Stimulated activated memory B cell treated with anti-CD40 and anti-IgM and Interleukin-4, amounts not matched to agents 10 μg/mL and 1 μg/mL and 100 μg/mL, for 72 hours (primary cell): ENCODE data around the gene PTPN13.
"Not testable (repeated sequence)": the region's sequence is repeated elsewhere in the genome, so short reads cannot be mapped to it uniquely, and the experiment has no call there.

Experiments
- ATAC-seq: fragments of 150-1000 bp; cut with Tn5 transposase; 2 replicates; pipeline ENCODE4 v1.10.0; 2021
- H3K27ac Mint-ChIP-seq: one replicate; pipeline ENCODE4 v1.8.0; 2022; ENCODE audit warnings: mild to moderate bottlenecking, mixed read lengths
- H3K27me3 Mint-ChIP-seq: one replicate; pipeline ENCODE4 v1.8.0; 2022; ENCODE audit warnings: mixed read lengths
- H3K36me3 Mint-ChIP-seq: one replicate; pipeline ENCODE4 v1.8.0; 2022; ENCODE audit warnings: mixed read lengths
- H3K4me1 Mint-ChIP-seq: one replicate; pipeline ENCODE4 v1.8.0; 2022; ENCODE audit warnings: mixed read lengths
- H3K4me3 Mint-ChIP-seq: one replicate; pipeline ENCODE4 v1.8.0; 2022; ENCODE audit warnings: mild to moderate bottlenecking, moderate library complexity, mixed read lengths
- H3K9me3 Mint-ChIP-seq: one replicate; pipeline ENCODE4 v1.8.0; 2022; ENCODE audit warnings: mixed read lengths

PTPN13 gene

GRCh38 chr4:86653237-86653865 is 59.2 kb downstream of the PTPN13 start:
- no peak for ATAC-seq
- Mint-ChIP-seq H3K27me3 (peaks cover 13% of the 10 kb centered on the region), H3K27ac (no peak overlapping the region), H3K4me3 (no peak overlapping the region), H3K36me3 (no peaks in the 10 kb centered on the region), H3K9me3 (peaks cover 21% of the 10 kb centered on the region), H3K4me1 (no peaks in the 10 kb centered on the region)

- H3K36me3 Mint-ChIP-seq, H3K4me1 Mint-ChIP-seq, H3K27ac Mint-ChIP-seq, ATAC-seq, H3K4me3 Mint-ChIP-seq: not testable (repeated sequence)
- Mint-ChIP-seq H3K27me3 (peaks cover 17% of the 10 kb centered on the region), H3K9me3 (peaks cover 13% of the 10 kb centered on the region)
These were observed 62.7 kb downstream of the PTPN13 start for GRCh38 chr4:86656781-86657180.

- H3K27ac Mint-ChIP-seq: no peak overlapping the region
- H3K27me3 Mint-ChIP-seq: peaks cover 17% of the 10 kb centered on the region
- no peak overlapping the region for H3K4me3 Mint-ChIP-seq
- H3K9me3 Mint-ChIP-seq: peaks cover 13% of the 10 kb centered on the region
- no peaks in the 10 kb centered on the region for H3K4me1 Mint-ChIP-seq
- no peak for ATAC-seq
- no peaks in the 10 kb centered on the region for H3K36me3 Mint-ChIP-seq
These were observed 63.3 kb downstream of the PTPN13 start for GRCh38 chr4:86657382-86657781.

- Mint-ChIP-seq H3K27me3 (peaks cover 22% of the 10 kb centered on the region), H3K4me1 (no peaks in the 10 kb centered on the region), H3K9me3 (peaks cover 9% of the 10 kb centered on the region), H3K27ac (no peak overlapping the region), H3K36me3 (no peaks in the 10 kb centered on the region), H3K4me3 (no peak overlapping the region)
- ATAC-seq: no peak
These were observed 63.8 kb downstream of the PTPN13 start for GRCh38 chr4:86657910-86658309.

GRCh38 chr4:86660401-86660800 is 66.3 kb downstream of the PTPN13 start:
- Mint-ChIP-seq H3K4me3 (no peak overlapping the region), H3K9me3 (peaks cover 4% of the 10 kb centered on the region), H3K36me3 (no peaks in the 10 kb centered on the region), H3K4me1 (no peaks in the 10 kb centered on the region), H3K27ac (no peak overlapping the region), H3K27me3 (peaks cover 27% of the 10 kb centered on the region)
- no peak for ATAC-seq

GRCh38 chr4:86661006-86661405 is 66.9 kb downstream of the PTPN13 start:
- Mint-ChIP-seq H3K27me3 (peaks cover 27% of the 10 kb centered on the region), H3K9me3 (no peaks in the 10 kb centered on the region)

GRCh38 chr4:86661418-86661817 is 67.3 kb downstream of the PTPN13 start:
- peaks cover 27% of the 10 kb centered on the region for H3K27me3 Mint-ChIP-seq
- H3K27ac Mint-ChIP-seq: no peak overlapping the region
- H3K9me3 Mint-ChIP-seq: no peaks in the 10 kb centered on the region
- H3K4me1 Mint-ChIP-seq: no peaks in the 10 kb centered on the region
- no peak for ATAC-seq
- no peak overlapping the region for H3K4me3 Mint-ChIP-seq
- H3K36me3 Mint-ChIP-seq: no peaks in the 10 kb centered on the region

More at GRCh38 chr4:86661006-86661405, 66.9 kb downstream of the PTPN13 start:
- H3K4me1 Mint-ChIP-seq: no peaks in the 10 kb centered on the region
- H3K36me3 Mint-ChIP-seq: no peaks in the 10 kb centered on the region
- no peak for ATAC-seq
- H3K27ac Mint-ChIP-seq: no peak overlapping the region
- H3K4me3 Mint-ChIP-seq: no peak overlapping the region

GRCh38 chr4:86664959-86665358 is 70.8 kb downstream of the PTPN13 start:
- Mint-ChIP-seq H3K9me3 (no peaks in the 10 kb centered on the region), H3K4me3 (no peak overlapping the region), H3K4me1 (no peaks in the 10 kb centered on the region), H3K27ac (no peak overlapping the region), H3K36me3 (no peaks in the 10 kb centered on the region), H3K27me3 (peaks cover 10% of the 10 kb centered on the region)
- no peak for ATAC-seq

GRCh38 chr4:86670298-86670697 is 76.2 kb downstream of the PTPN13 start:
- H3K27ac Mint-ChIP-seq: no peak overlapping the region
- no peaks in the 10 kb centered on the region for H3K9me3 Mint-ChIP-seq
- H3K27me3 Mint-ChIP-seq: peaks cover 12% of the 10 kb centered on the region
- no peaks in the 10 kb centered on the region for H3K36me3 Mint-ChIP-seq
- H3K4me3 Mint-ChIP-seq: no peak overlapping the region
- ATAC-seq: no peak
- no peaks in the 10 kb centered on the region for H3K4me1 Mint-ChIP-seq

- ATAC-seq: no peak
- Mint-ChIP-seq H3K4me1 (no peaks in the 10 kb centered on the region), H3K9me3 (no peaks in the 10 kb centered on the region), H3K36me3 (no peaks in the 10 kb centered on the region), H3K27me3 (peaks cover 12% of the 10 kb centered on the region), H3K27ac (no peak overlapping the region), H3K4me3 (no peak overlapping the region)
These were observed 76.6 kb downstream of the PTPN13 start for GRCh38 chr4:86670756-86671155.

GRCh38 chr4:86675548-86675947 is 81.4 kb downstream of the PTPN13 start:
- no peaks in the 10 kb centered on the region for H3K4me1 Mint-ChIP-seq
- peaks cover 12% of the 10 kb centered on the region for H3K27me3 Mint-ChIP-seq
- H3K4me3 Mint-ChIP-seq: no peak overlapping the region
- no peaks in the 10 kb centered on the region for H3K9me3 Mint-ChIP-seq
- H3K27ac Mint-ChIP-seq: no peak overlapping the region
- H3K36me3 Mint-ChIP-seq: no peaks in the 10 kb centered on the region
- ATAC-seq: no peak

- no peaks in the 10 kb centered on the region for H3K9me3 Mint-ChIP-seq
- H3K4me1 Mint-ChIP-seq: no peaks in the 10 kb centered on the region
- H3K27ac Mint-ChIP-seq: no peak overlapping the region
- H3K27me3 Mint-ChIP-seq: peaks cover under 1% of the 10 kb centered on the region
- H3K36me3 Mint-ChIP-seq: no peaks in the 10 kb centered on the region
- ATAC-seq: no peak
- H3K4me3 Mint-ChIP-seq: no peak overlapping the region
These were observed 84.7 kb downstream of the PTPN13 start for GRCh38 chr4:86678796-86679195.

- Mint-ChIP-seq H3K4me1 (no peaks in the 10 kb centered on the region), H3K36me3 (no peaks in the 10 kb centered on the region), H3K27me3 (no peaks in the 10 kb centered on the region), H3K27ac (no peak overlapping the region), H3K9me3 (no peaks in the 10 kb centered on the region), H3K4me3 (no peak overlapping the region)
- ATAC-seq: peak; percentile 34
These were observed 85.3 kb downstream of the PTPN13 start for GRCh38 chr4:86679441-86679840.

- H3K27ac Mint-ChIP-seq: no peak overlapping the region
- ATAC-seq: no peak
- no peaks in the 10 kb centered on the region for H3K4me1 Mint-ChIP-seq
- H3K27me3 Mint-ChIP-seq: no peaks in the 10 kb centered on the region
- H3K9me3 Mint-ChIP-seq: no peaks in the 10 kb centered on the region
- no peaks in the 10 kb centered on the region for H3K36me3 Mint-ChIP-seq
- no peak overlapping the region for H3K4me3 Mint-ChIP-seq
These were observed 89.1 kb downstream of the PTPN13 start for GRCh38 chr4:86683167-86683566.

GRCh38 chr4:86683983-86684382 is 89.9 kb downstream of the PTPN13 start:
- no peaks in the 10 kb centered on the region for H3K4me1 Mint-ChIP-seq
- H3K27ac Mint-ChIP-seq: no peak overlapping the region
- H3K27me3 Mint-ChIP-seq: no peaks in the 10 kb centered on the region
- H3K36me3 Mint-ChIP-seq: no peaks in the 10 kb centered on the region
- no peak for ATAC-seq
- H3K9me3 Mint-ChIP-seq: no peaks in the 10 kb centered on the region
- H3K4me3 Mint-ChIP-seq: no peak overlapping the region

GRCh38 chr4:86685401-86685800 is 91.3 kb downstream of the PTPN13 start:
- Mint-ChIP-seq H3K36me3 (no peaks in the 10 kb centered on the region), H3K4me1 (no peaks in the 10 kb centered on the region), H3K9me3 (no peaks in the 10 kb centered on the region), H3K27me3 (peaks cover 9% of the 10 kb centered on the region), H3K27ac (no peak overlapping the region), H3K4me3 (no peak overlapping the region)
- ATAC-seq: no peak

- Mint-ChIP-seq H3K9me3 (no peaks in the 10 kb centered on the region), H3K4me3 (no peak overlapping the region), H3K27me3 (peaks cover 9% of the 10 kb centered on the region), H3K4me1 (no peaks in the 10 kb centered on the region), H3K36me3 (no peaks in the 10 kb centered on the region), H3K27ac (no peak overlapping the region)
- no peak for ATAC-seq
These were observed 92.6 kb downstream of the PTPN13 start for GRCh38 chr4:86686741-86687140.
